SK-N-SH (cell line): ENCODE data around the gene KRT39. TPM values are rescaled to one million over a fixed set of nuclear protein-coding genes. Genes with fewer than 3 reads are reported as not detected.

Experiments
- CTCF ChIA-PET: fragments of 300-600, 350-600 bp; formaldehyde crosslinking; extraction: SDS; loops from one replicate; lab custom pipeline; 2021; lab: Yijun Ruan, JAX
- POLR2A ChIA-PET: fragments of 350-600 bp; sonication (Branson Sonifier 250); formaldehyde crosslinking; extraction: SDS; loops from one replicate; lab custom pipeline; 2020; ENCODE audit warnings: antibody characterized with exemption, inconsistent platforms; lab: Yijun Ruan, JAX
- DNase-seq: peaks from one replicate; pipeline ENCODE4 v3.0.0; 2012
- H2AFZ ChIP-seq: fragments of 200-600 bp; sonication (generic); 2 replicates; pipeline ENCODE4 v1.8.1; 2016; ENCODE audit warnings: antibody characterized with exemption, mild to moderate bottlenecking, low read depth
- H3F3A ChIP-seq: fragments of 200-600 bp; sonication (generic); replicated peaks from 2 replicates; pipeline ENCODE3; 2016; ENCODE audit warnings: antibody characterized with exemption, mild to moderate bottlenecking; ENCODE audit not compliant: insufficient read depth
- H3K27ac ChIP-seq, 2 experiments: fragments of 200-500 bp in 1 of 2; fragments of 200-600 bp in 1 of 2; sonication (Bioruptor generic) in 1 of 2; sonication (generic), shearing (Covaris generic) in 1 of 2; 2 replicates each; pipeline versions ENCODE4 v1.5.1 to v1.6.1; 2014 to 2016; ENCODE audit warnings: low read depth in 2 of 2, inconsistent platforms in 1 of 2, low read length in 1 of 2, mild to moderate bottlenecking in 1 of 2, mixed read lengths in 1 of 2
- H3K27me3 ChIP-seq: fragments of 200-600 bp; sonication (generic), shearing (Covaris generic); 2 replicates; pipeline ENCODE4 v1.6.1; 2016; ENCODE audit warnings: mixed run types; ENCODE audit not compliant: insufficient read depth
- H3K36me3 ChIP-seq, 2 experiments: fragments of 200-500 bp in 1 of 2; fragments of 200-600 bp in 1 of 2; sonication (Bioruptor generic) in 1 of 2; sonication (generic) in 1 of 2; replicated peaks in 1 of 2; 2 replicates each; pipeline versions ENCODE3 to v1.5.1; 2014 to 2016; ENCODE audit warnings: low read length in 1 of 2, mild to moderate bottlenecking in 1 of 2; ENCODE audit not compliant: insufficient read depth in 2 of 2, control insufficient read depth in 1 of 2
- H3K4me1 ChIP-seq, 2 experiments: fragments of 200-500 bp in 1 of 2; fragments of 200-600 bp in 1 of 2; sonication (Bioruptor generic) in 1 of 2; sonication (generic), shearing (Covaris generic) in 1 of 2; 2 replicates each; pipeline versions ENCODE4 v1.5.1 to v1.6.1; 2014 to 2016; ENCODE audit warnings: low read depth in 1 of 2, low read length in 1 of 2, mixed run types in 1 of 2; ENCODE audit not compliant: insufficient read depth in 2 of 2, control insufficient read depth in 1 of 2
- H3K4me2 ChIP-seq: fragments of 200-600 bp; sonication (generic), shearing (Covaris generic); 2 replicates; pipeline ENCODE4 v1.6.1; 2017; ENCODE audit warnings: mixed run types
- H3K4me3 ChIP-seq, 2 experiments: fragments of 200-500 bp in 1 of 2; fragments of 200-600 bp in 1 of 2; sonication (Bioruptor generic) in 1 of 2; sonication (generic), shearing (Covaris generic) in 1 of 2; 2 replicates each; pipeline versions ENCODE4 v1.5.1 to v1.8.1; 2014 to 2016; ENCODE audit warnings: low read depth in 2 of 2, inconsistent platforms in 1 of 2, low read length in 1 of 2, mild to moderate bottlenecking in 1 of 2, mixed read lengths in 1 of 2, moderate library complexity in 1 of 2
- H3K79me2 ChIP-seq: fragments of 200-600 bp; sonication (generic); 2 replicates; pipeline ENCODE4 v1.8.1; 2017; ENCODE audit warnings: mild to moderate bottlenecking; ENCODE audit not compliant: insufficient read depth
- H3K9ac ChIP-seq: fragments of 200-600 bp; sonication (generic); 2 replicates; pipeline ENCODE4 v1.6.1; 2017; ENCODE audit warnings: mixed run types
- H3K9me2 ChIP-seq: fragments of 200-600 bp; sonication (generic); 2 replicates; pipeline ENCODE4 v1.6.1; 2017; ENCODE audit warnings: mixed run types
- H3K9me3 ChIP-seq: fragments of 200-600 bp; sonication (generic); 2 replicates; pipeline ENCODE4 v1.6.1; 2017; ENCODE audit warnings: mixed run types, mild to moderate bottlenecking, moderate library complexity
- H4K20me1 ChIP-seq: fragments of 200-600 bp; sonication (generic); 2 replicates; pipeline ENCODE4 v1.6.1; 2017; ENCODE audit warnings: mild to moderate bottlenecking, mixed run types; ENCODE audit not compliant: insufficient read depth
- ELF1 ChIP-seq: IDR thresholded peaks from 2 replicates; pipeline ENCODE4 v1.4.0; 2012
- EZH2phosphoT487 ChIP-seq: fragments of 200-600 bp; sonication (generic); IDR thresholded peaks from 2 replicates; pipeline ENCODE4 v1.6.1; 2017; ENCODE audit warnings: low read depth, mixed run types, mild to moderate bottlenecking, antibody characterized with exemption, moderate library complexity, borderline replicate concordance
- FOXJ3 ChIP-seq: sonication (generic); formaldehyde crosslinking; IDR thresholded peaks from 2 replicates; pipeline ENCODE4 v1.5.1; 2020; ENCODE audit warnings: mild to moderate bottlenecking, missing genetic modification reagents
- FOXM1 ChIP-seq: IDR thresholded peaks from 2 replicates; pipeline ENCODE4 v1.4.0; 2012; ENCODE audit warnings: low read depth, mild to moderate bottlenecking
- JUND ChIP-seq: IDR thresholded peaks from 2 replicates; pipeline ENCODE4 v1.4.0; 2012
- MXI1 ChIP-seq: IDR thresholded peaks from 2 replicates; pipeline ENCODE4 v1.6.1; 2012; ENCODE audit warnings: mild to moderate bottlenecking, low read depth, low read length, improper control_type of control experiment
- NFIC ChIP-seq: IDR thresholded peaks from 2 replicates; pipeline ENCODE4 v1.4.0; 2012; ENCODE audit warnings: borderline replicate concordance
- NRF1 ChIP-seq: IDR thresholded peaks from 2 replicates; pipeline ENCODE4 v1.6.1; 2012; ENCODE audit warnings: low read depth, mild to moderate bottlenecking, low read length
- RCOR1 ChIP-seq: fragments of 150-350 bp; IDR thresholded peaks from 2 replicates; pipeline ENCODE4 v1.6.1; 2017; ENCODE audit warnings: antibody characterized with exemption, low read length
- REST ChIP-seq: IDR thresholded peaks from 2 replicates; pipeline ENCODE4 v1.6.1; 2012; ENCODE audit warnings: mild to moderate bottlenecking, low read depth, low read length, moderate library complexity
- RFX5 ChIP-seq: IDR thresholded peaks from 2 replicates; pipeline ENCODE4 v1.6.1; 2012; ENCODE audit warnings: mild to moderate bottlenecking, improper control_type of control experiment, low read length
- SMC3 ChIP-seq: IDR thresholded peaks from 2 replicates; pipeline ENCODE4 v1.6.1; 2012; ENCODE audit warnings: low read depth, low read length, improper control_type of control experiment
- TAF1 ChIP-seq: IDR thresholded peaks from 2 replicates; pipeline ENCODE4 v1.6.1; 2012; ENCODE audit warnings: low read depth, mild to moderate bottlenecking, low read length, moderate library complexity, borderline replicate concordance
- TCF12 ChIP-seq: IDR thresholded peaks from 2 replicates; pipeline ENCODE4 v1.4.0; 2012
- WGBS: methylation state at CpG from one replicate; pipeline ENCODE4 v1.1.6; 2017; ENCODE audit warnings: low lambda C conversion rate; 5-methylcytosine and 5-hydroxymethylcytosine counted together
- polyA plus RNA-seq, 3 experiments: library from polyadenylated mRNA; depleted of rRNA; stranded (reverse); fragments of >200 nt; gene quantifications; 2 replicates each; pipeline ENCODE4 v1.2.3, GENCODE V29; 2012
- TF ChIP-seq, protein P1 (sequence below): fragments of 200-600 bp; sonication (generic); IDR thresholded peaks from 2 replicates; pipeline ENCODE4 v1.6.1; 2017; ENCODE audit warnings: antibody characterized with exemption, mild to moderate bottlenecking, moderate library complexity
- TF ChIP-seq, protein P2 (sequence below): IDR thresholded peaks from 2 replicates; pipeline ENCODE4 v1.4.0; 2012; ENCODE audit warnings: low read depth

KRT39 gene
- polyA plus RNA-seq, 1 of the 3 experiments (the other 2 are of a cell fraction), result not detected

GRCh38 chr17:40980596-40980995, 13.8 kb upstream of the KRT39 start:
- Histone ChIP-seq H4K20me1 (no peaks in the 10 kb centered on the region), H3K36me3 (no peaks in the 10 kb centered on the region), H3K4me1 (no peaks in the 10 kb centered on the region; a peak in 1 of 4 replicates), H3F3A (no peaks in the 10 kb centered on the region), H3K4me2 (no peak overlapping the region), H3K9me3 (no peaks in the 10 kb centered on the region), H2AFZ (no peak overlapping the region), H3K79me2 (no peaks in the 10 kb centered on the region), H3K27ac (no peak overlapping the region), H3K9ac (no peak overlapping the region), H3K4me3 (no peak overlapping the region), H3K27me3 (peaks cover 41% of the 10 kb centered on the region; the same call in 1 of the 2 replicates), H3K9me2 (no peaks in the 10 kb centered on the region)
- no peak for DNase-seq
- POLR2A ChIA-PET, result no interaction called here
- 11% methylated on average over 7 of the region's 8 CpGs for WGBS
- TF ChIP-seq TAF1, result no peak
- TF ChIP-seq, protein P1, sequence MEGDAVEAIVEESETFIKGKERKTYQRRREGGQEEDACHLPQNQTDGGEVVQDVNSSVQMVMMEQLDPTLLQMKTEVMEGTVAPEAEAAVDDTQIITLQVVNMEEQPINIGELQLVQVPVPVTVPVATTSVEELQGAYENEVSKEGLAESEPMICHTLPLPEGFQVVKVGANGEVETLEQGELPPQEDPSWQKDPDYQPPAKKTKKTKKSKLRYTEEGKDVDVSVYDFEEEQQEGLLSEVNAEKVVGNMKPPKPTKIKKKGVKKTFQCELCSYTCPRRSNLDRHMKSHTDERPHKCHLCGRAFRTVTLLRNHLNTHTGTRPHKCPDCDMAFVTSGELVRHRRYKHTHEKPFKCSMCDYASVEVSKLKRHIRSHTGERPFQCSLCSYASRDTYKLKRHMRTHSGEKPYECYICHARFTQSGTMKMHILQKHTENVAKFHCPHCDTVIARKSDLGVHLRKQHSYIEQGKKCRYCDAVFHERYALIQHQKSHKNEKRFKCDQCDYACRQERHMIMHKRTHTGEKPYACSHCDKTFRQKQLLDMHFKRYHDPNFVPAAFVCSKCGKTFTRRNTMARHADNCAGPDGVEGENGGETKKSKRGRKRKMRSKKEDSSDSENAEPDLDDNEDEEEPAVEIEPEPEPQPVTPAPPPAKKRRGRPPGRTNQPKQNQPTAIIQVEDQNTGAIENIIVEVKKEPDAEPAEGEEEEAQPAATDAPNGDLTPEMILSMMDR, result no peak
- TF ChIP-seq, protein P2, sequence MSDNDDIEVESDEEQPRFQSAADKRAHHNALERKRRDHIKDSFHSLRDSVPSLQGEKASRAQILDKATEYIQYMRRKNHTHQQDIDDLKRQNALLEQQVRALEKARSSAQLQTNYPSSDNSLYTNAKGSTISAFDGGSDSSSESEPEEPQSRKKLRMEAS, result no peak
- TF ChIP-seq JUND, result no peak
- TF ChIP-seq EZH2phosphoT487, result no peak
- no peak for TF ChIP-seq RFX5
- no peak; the same call in 1 of the 2 replicates for TF ChIP-seq REST
- no peak for TF ChIP-seq SMC3
- no peak for TF ChIP-seq FOXJ3
- no peak for TF ChIP-seq FOXM1
- TF ChIP-seq RCOR1, result no peak
- no peak for TF ChIP-seq NRF1
- no peak for TF ChIP-seq MXI1
- TF ChIP-seq TCF12, result no peak
- no peak for TF ChIP-seq ELF1
- TF ChIP-seq NFIC, result no peak
- CTCF ChIA-PET, result interaction anchor here (0.6 to 1.4 kb wide), 2 partner anchors 83 to 668 kb away, joined by 3 read pairs; no protein-coding TSS in a partner anchor
